RPMI7951 (cell line): ENCODE data around the gene DUS2. TPM values are rescaled to one million over a fixed set of nuclear protein-coding genes. Genes with fewer than 3 reads are reported as not detected.

Experiments
- DNase-seq: peaks from one replicate; pipeline ENCODE4 v3.0.0-alpha.2; 2012; ENCODE audit warnings: low read depth
- total RNA-seq: library from RNA; depleted of rRNA; stranded (reverse); fragments of >200 nt; shearing (Covaris generic); gene quantifications from 2 replicates; pipeline ENCODE4 v1.2.3, GENCODE V29; 2014

Gene DUS2
- total RNA-seq, 1 experiment from 2014 or later, result 18.7 TPM

GRCh38 chr16:68077866-68078700, 55.0 kb downstream of the DUS2 start:
- no peak for DNase-seq

- DNase-seq, result no peak
Measured at GRCh38 chr16:68078701-68079375, 55.8 kb downstream of the DUS2 start.

GRCh38 chr16:68079376-68079625, 56.2 kb downstream of the DUS2 start:
- DNase-seq, result no peak

- DNase-seq, result no peak
Measured at GRCh38 chr16:68079626-68080344, 56.7 kb downstream of the DUS2 start.

DNA sequence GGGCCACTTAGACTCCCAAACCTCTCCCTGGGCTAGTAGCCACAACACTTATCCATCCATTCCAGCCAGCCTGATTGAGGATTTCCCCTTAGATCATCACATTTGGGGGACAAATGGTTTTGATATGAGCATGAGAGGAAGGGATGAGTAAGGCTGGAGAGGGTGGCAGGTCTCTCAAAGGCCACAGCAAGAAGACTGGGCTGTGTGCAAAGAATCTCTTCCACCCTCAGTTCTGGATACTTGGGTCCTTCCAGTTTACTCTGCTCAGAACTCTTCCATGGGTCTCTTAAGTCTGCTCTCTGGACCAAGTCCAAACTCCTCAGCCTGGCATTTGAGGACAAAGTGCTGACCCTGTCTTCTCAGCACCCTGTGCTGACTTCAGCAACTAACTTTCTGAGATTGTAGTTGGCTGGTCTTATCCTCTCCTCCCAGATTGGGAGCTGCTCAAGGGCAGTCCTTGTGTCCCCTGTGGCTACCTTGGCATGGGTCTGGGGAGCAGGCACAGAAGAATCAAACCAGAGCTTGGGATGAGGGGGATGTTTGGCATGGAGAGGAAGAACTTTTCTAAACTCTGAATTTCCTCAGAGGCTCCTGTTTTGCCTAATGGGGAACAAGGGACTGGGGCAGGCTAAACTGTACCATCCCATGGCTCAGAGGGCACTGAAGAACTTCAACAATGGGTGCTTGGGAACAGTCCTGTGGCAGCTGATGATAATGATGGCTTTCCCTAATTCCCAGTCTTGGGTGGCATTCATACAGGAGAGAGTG, 59.0 kb downstream of the DUS2 start:
- DNase-seq, result no peak

GRCh38 chr16:68082629-68083238, 59.6 kb downstream of the DUS2 start:
- no peak for DNase-seq

DNA sequence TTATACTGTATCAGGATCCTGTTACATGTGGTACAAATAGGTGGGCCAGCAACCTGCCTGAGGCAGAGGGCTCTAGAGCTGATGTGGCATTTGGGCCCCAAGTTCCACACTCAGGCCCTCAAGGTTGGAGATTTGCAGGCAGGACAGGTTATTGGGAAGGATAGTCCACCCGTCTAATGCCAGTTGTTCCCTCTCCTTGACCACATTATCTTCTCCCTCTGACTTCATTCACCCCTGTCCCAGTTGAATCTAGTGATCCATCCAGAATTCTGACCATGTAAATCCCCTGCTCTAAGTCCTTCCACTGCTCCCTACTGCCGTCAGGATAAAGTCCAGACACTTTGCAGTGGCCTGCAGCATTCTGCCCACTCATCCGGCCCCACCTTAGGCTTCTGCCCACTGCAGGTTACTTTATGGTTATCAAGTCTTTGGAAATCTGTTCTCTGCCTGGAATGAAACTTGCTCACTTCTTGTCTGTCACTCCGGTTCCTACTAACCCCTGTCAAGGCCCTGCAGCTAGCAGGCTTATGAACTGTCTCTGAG, 60.2 kb downstream of the DUS2 start:
- DNase-seq, result no peak

DNA sequence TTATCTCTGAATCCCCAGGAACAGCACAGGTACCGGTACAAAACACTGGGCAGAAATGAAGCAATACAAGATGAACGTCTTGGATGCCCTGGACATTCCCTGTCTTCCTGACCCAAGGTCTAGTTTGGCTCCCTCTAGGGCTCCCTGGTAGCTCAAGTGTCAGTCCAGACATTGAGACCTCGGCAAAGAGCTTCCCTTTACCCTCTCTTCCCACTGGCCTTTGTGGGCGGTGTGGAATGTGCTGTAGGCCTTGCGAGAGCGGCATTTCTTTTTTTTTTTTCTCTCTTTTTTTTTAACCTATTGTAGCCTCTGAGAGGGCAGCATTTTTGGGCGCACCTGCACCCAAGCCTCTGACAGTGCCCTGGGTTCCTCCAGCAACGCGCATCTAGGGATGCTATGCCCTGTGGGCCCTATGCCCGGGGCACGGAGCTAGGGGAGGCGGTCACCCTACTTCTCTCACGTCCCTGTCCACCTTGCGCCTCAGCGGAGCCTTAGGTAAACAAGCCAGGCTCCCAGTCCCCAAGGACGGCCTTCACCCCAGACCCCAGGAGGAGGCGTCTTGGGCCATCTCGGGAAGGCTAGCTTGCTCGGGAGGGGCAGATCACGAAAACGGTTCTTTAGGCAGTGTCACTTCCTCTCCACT, 60.9 kb downstream of the DUS2 start:
- DNase-seq, result peak; percentile 70

DNA sequence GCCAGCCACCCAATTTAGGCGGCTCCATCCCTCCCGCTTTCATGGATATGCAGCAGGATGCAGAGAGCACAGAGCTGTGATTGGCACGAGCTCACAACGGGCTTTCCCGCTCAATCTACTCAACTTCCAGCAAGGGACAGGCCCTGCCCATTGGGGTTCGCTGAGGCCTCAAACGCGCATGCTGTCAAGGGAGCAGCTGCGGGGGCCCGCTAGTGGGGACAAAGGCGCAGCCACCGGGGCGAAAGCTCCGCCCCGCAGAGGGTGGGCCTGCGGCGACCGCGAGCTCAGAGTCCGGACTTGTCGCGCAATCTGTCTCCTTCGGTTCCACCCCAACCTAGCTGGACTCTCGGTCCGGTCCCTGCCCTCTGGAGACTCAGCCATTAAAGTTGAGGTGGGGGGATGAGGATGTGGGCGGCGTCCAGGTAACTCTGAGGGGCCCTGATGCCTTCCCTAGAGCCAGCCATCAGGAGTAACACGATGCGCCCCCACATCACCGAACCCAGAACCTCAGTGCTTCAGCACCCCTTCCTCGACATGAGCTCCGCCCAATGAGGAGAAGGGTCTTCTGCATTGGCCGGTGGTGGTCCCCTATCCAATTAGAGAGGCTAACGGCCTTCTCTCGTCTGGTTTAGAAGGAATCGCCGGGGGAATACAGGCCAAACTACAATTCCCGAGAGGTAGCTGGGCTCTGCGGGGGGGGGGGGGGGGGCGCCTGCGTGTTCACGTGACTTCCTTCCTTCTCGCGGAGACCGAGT, 61.6 kb downstream of the DUS2 start:
- peak; percentile 93 for DNase-seq

- peak; percentile 95 for DNase-seq
Measured at GRCh38 chr16:68085259-68086071, 62.4 kb downstream of the DUS2 start, which contains the start of gene NFATC3. NFATC3 (plus strand) TSS chr16:68085370; CDS start chr16:68085682, 312 bp downstream.

- DNase-seq, result peak; percentile 50
Measured at GRCh38 chr16:68086336-68086841, 63.3 kb downstream of the DUS2 start.

DNA sequence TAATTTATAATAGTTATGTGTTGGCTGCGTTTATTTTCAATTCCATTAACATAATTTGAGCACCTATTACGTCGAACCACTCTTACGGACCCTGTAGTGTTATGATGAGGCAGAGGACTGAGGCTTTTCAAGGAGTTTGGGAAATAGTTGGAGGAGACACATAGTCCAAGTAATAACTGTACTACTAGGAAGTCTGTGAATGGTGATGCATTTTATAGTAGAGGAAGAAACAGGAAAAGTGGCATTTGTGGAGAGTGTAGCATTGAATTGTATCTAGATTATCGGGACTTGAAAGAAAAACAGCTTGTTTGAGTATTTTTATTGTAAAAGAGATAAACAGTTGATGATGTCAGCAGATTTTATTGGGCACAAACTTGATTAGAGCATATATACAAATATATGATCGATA, 63.8 kb downstream of the DUS2 start:
- peak; percentile 14 for DNase-seq

DNA sequence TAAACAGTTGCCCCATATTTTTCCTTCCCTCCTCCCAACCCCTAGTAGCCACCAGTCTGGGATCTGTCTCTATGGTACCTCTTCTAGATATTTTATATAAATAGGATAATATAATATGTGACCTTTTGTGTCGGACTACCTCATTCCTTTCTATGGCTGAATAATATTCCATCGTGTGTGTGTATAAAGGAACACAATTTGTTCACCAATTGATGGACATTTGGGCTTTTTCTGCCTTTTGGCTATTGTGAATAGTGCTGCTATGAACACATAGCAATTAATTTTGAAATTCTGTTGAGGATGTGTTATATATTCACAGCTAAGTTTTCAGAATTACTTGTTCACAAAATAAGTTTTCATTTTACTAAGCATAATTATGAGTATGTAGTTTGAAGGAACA, 64.6 kb downstream of the DUS2 start:
- no peak for DNase-seq

- no peak for DNase-seq
Measured at GRCh38 chr16:68088130-68088972, 65.3 kb downstream of the DUS2 start.

DNA sequence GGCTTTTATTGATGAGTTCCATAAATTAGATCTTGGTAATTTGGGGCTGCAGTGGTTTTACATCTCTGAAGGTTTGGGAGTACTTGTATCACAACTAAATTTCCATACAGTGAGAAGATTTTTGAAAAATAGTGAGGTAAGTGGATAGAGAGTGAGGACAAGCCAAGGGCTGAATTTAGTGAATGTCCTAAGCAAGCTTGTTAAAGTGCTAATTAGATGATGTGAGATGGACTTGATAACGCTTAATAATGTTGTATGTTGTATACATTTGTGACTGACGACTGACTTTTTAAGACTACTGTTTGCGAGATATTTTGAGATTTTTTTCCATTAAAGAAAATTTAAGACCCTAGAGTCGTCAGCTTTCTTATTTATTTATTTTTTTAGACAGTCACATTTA, 66.0 kb downstream of the DUS2 start:
- no peak for DNase-seq

- DNase-seq, result no peak
Measured at GRCh38 chr16:68090130-68090529, 67.0 kb downstream of the DUS2 start.

- no peak for DNase-seq
Measured at GRCh38 chr16:68090533-68090932, 67.4 kb downstream of the DUS2 start.
